ENCODE measurements around the gene GHRHR. TPM values are rescaled to one million over a fixed set of nuclear protein-coding genes. Genes with fewer than 3 reads are reported as not detected.

The GHRHR gene
- total RNA-seq, 1 donor from 2014 or later, result 7.5 TPM

DNA sequence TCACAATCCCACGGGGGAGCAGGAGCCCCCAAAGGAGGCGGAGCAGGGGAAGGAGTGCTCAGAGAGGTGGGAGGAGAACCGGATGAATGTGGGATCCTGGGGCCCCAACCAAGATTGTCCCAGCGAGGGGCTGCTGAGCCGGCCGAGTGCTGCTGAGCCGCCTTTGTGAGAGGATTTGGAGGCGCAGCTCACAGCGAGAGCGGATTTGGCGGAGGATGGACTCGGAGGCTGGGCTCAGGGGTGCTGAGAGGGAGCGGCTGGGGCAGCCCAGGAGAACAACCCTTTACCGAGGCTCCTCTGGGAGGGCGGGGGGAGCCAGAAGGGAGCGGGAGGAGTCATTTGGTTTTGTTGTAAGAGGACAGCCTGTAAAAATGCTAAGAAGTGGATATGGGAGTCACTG is 23.0 kb downstream of the GHRHR start:
- TF ChIP-seq, protein P1, sequence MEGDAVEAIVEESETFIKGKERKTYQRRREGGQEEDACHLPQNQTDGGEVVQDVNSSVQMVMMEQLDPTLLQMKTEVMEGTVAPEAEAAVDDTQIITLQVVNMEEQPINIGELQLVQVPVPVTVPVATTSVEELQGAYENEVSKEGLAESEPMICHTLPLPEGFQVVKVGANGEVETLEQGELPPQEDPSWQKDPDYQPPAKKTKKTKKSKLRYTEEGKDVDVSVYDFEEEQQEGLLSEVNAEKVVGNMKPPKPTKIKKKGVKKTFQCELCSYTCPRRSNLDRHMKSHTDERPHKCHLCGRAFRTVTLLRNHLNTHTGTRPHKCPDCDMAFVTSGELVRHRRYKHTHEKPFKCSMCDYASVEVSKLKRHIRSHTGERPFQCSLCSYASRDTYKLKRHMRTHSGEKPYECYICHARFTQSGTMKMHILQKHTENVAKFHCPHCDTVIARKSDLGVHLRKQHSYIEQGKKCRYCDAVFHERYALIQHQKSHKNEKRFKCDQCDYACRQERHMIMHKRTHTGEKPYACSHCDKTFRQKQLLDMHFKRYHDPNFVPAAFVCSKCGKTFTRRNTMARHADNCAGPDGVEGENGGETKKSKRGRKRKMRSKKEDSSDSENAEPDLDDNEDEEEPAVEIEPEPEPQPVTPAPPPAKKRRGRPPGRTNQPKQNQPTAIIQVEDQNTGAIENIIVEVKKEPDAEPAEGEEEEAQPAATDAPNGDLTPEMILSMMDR (IDR thresholded peaks at IDR 0.05; ENCODE audit: unreplicated experiment), result no peak
- DNase-seq (ENCODE audit: low spot score), result no peak
- H3K27ac Mint-ChIP-seq (ENCODE audit: unreplicated experiment), result no peak overlapping the region
- H3K4me1 Mint-ChIP-seq (ENCODE audit: unreplicated experiment), result peaks cover 64% of the 10 kb centered on the region
- peak overlapping the region; percentile 23 for H3K4me3 Mint-ChIP-seq (ENCODE audit: unreplicated experiment)
- peaks cover 14% of the 10 kb centered on the region for H3K27me3 Mint-ChIP-seq (ENCODE audit: unreplicated experiment)
- peaks cover 7% of the 10 kb centered on the region for H3K36me3 Mint-ChIP-seq (ENCODE audit: low read depth, unreplicated experiment)
- no peaks in the 10 kb centered on the region for H3K9me3 Mint-ChIP-seq (ENCODE audit: unreplicated experiment)

DNA sequence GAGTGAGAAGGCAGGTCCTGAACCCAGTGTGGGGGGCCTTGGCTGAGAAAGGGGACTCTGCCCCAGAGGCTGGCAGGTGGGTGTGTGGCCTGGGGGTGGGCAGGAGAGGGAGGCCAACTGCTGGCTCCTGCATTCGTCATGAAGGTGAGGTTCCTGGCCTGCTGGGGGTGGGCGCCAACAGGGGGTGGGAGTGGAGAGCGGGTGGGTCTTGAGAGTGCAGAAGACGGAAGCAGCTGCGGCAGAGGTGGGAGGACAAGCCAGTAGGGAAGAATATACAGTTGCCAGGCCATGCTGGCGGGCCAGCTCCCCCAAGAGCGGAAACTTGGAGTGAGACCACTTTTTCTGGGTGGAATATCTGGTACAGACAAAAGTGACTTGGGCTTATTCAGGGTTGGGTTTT is 23.4 kb downstream of the GHRHR start:
- H3K4me1 Mint-ChIP-seq (ENCODE audit: unreplicated experiment), result peaks cover 64% of the 10 kb centered on the region
- no peak overlapping the region for H3K4me3 Mint-ChIP-seq (ENCODE audit: unreplicated experiment)
- H3K27ac Mint-ChIP-seq (ENCODE audit: unreplicated experiment), result no peak overlapping the region
- H3K36me3 Mint-ChIP-seq (ENCODE audit: low read depth, unreplicated experiment), result peaks cover 7% of the 10 kb centered on the region
- TF ChIP-seq, protein P1 (IDR thresholded peaks at IDR 0.05; ENCODE audit: unreplicated experiment), result no peak
- DNase-seq (ENCODE audit: low spot score), result no peak
- H3K27me3 Mint-ChIP-seq (ENCODE audit: unreplicated experiment), result peaks cover 16% of the 10 kb centered on the region
- H3K9me3 Mint-ChIP-seq (ENCODE audit: unreplicated experiment), result no peaks in the 10 kb centered on the region

DNA sequence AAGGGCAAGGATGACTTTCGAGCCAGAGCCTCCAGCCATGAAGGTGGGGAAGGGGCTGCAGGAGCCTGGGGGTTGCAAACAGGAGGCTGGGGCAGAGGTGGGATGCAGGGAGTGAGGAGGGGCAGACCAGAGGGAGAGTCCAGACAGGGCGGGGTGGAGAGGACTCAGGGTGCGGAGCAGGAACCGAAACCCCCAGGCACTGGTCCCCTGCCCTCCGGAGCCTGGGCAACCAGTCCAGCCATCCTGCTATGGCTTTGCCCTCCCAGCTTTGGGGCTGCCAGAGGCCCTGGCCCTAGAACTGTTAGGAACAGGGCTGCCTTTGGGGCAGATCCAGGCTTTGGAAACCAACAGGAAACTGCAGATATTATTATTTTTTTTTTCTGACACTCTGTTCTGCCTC is 24.2 kb downstream of the GHRHR start:
- peaks cover 62% of the 10 kb centered on the region for H3K4me1 Mint-ChIP-seq (ENCODE audit: unreplicated experiment)
- peaks cover 6% of the 10 kb centered on the region for H3K36me3 Mint-ChIP-seq (ENCODE audit: low read depth, unreplicated experiment)
- TF ChIP-seq, protein P1 (IDR thresholded peaks at IDR 0.05; ENCODE audit: unreplicated experiment), result no peak
- DNase-seq (ENCODE audit: low spot score), result no peak
- peak overlapping the region; percentile 20 for H3K4me3 Mint-ChIP-seq (ENCODE audit: unreplicated experiment)
- peaks cover 14% of the 10 kb centered on the region for H3K27me3 Mint-ChIP-seq (ENCODE audit: unreplicated experiment)
- no peak overlapping the region for H3K27ac Mint-ChIP-seq (ENCODE audit: unreplicated experiment)
- H3K9me3 Mint-ChIP-seq (ENCODE audit: unreplicated experiment), result no peaks in the 10 kb centered on the region

DNA sequence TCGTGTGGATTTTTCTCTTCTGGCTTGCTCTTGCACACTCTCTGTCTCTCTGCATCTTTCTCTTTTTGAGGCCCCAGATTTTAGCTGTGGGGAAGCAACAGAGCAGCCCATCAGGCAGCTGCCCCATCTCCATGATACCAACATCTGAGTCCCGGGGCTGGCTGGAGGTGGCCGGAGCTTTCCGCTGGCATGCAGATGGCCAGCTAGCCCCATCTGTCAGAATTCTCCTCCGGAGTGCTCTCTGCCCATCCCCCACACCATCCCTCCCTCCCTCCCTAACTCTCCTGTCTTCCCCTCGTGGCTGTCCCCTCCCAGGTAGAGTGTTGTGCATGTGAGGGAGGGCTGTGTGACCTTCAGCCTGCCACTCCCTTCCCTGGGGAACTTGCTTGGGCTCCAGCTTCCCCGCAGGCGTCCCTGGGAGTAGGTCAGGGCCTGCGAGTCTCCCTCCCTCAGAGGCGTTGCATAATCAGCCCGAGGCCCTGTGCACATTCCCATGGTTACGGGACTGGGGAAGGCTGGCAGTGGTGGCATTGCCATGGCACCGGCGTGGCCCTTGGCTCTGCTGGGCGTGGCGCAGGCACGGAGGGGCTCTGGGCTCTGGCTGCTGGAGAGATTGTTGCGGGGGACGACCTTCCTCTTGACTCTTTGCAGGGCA is 24.7 kb downstream of the GHRHR start:
- peaks cover 12% of the 10 kb centered on the region for H3K27me3 Mint-ChIP-seq (ENCODE audit: unreplicated experiment)
- TF ChIP-seq, protein P1 (IDR thresholded peaks at IDR 0.05; ENCODE audit: unreplicated experiment), result no peak
- peaks cover 8% of the 10 kb centered on the region for H3K36me3 Mint-ChIP-seq (ENCODE audit: low read depth, unreplicated experiment)
- no peaks in the 10 kb centered on the region for H3K9me3 Mint-ChIP-seq (ENCODE audit: unreplicated experiment)
- DNase-seq (ENCODE audit: low spot score), result no peak
- H3K4me3 Mint-ChIP-seq (ENCODE audit: unreplicated experiment), result peak overlapping the region; percentile 20
- no peak overlapping the region for H3K27ac Mint-ChIP-seq (ENCODE audit: unreplicated experiment)
- peaks cover 57% of the 10 kb centered on the region for H3K4me1 Mint-ChIP-seq (ENCODE audit: unreplicated experiment)

DNA sequence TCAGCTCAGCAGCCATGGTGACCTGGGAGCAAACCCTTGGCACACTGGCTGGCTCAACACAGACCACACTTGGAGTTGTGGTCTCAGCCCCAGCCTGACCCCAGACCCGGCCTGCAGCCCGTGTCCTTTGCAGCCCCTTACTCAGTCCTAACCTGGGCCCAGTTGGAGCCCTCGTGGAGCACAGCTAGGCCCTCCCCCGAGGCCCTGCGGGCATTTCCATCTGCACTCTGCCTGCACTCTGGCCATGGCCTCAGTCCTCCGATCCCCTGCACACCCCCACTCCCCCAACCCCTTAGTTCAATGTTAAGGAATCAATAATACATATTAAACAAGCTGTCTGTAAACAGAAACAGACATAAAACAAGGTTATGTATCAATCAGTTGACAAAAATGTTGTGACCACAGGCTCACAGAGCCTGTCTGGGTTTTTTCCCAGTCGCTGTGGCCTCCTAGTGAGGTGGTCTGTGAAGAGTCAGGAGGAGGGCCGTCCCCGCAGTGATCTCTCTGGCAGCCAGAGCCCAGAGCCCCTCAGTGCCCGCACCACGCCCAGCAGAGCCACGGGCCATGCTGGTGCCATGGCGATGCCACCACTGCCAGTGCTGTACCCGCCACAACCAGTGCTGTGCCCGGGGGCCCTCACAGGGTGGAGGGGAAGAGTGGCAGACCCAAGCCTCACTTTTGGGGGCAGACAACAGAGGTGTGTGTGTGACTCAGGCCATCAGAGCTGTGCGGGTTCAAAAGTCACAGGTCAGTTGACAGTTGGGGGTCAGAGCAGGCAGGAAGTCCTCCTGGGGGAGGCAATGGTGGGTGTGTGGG is 25.5 kb downstream of the GHRHR start:
- Mint-ChIP-seq H3K4me1 (ENCODE audit: unreplicated experiment) (peaks cover 50% of the 10 kb centered on the region), H3K27me3 (ENCODE audit: unreplicated experiment) (peaks cover 12% of the 10 kb centered on the region), H3K36me3 (ENCODE audit: low read depth, unreplicated experiment) (peaks cover 12% of the 10 kb centered on the region), H3K9me3 (ENCODE audit: unreplicated experiment) (no peaks in the 10 kb centered on the region), H3K27ac (ENCODE audit: unreplicated experiment) (no peak overlapping the region), H3K4me3 (ENCODE audit: unreplicated experiment) (no peak overlapping the region)
- no peak for DNase-seq (ENCODE audit: low spot score)
- TF ChIP-seq, protein P1 (IDR thresholded peaks at IDR 0.05; ENCODE audit: unreplicated experiment), result no peak

Data from endothelial cell (in vitro differentiated cells).